ENCODE data around the gene PKMYT1.

PKMYT1 gene

DNA sequence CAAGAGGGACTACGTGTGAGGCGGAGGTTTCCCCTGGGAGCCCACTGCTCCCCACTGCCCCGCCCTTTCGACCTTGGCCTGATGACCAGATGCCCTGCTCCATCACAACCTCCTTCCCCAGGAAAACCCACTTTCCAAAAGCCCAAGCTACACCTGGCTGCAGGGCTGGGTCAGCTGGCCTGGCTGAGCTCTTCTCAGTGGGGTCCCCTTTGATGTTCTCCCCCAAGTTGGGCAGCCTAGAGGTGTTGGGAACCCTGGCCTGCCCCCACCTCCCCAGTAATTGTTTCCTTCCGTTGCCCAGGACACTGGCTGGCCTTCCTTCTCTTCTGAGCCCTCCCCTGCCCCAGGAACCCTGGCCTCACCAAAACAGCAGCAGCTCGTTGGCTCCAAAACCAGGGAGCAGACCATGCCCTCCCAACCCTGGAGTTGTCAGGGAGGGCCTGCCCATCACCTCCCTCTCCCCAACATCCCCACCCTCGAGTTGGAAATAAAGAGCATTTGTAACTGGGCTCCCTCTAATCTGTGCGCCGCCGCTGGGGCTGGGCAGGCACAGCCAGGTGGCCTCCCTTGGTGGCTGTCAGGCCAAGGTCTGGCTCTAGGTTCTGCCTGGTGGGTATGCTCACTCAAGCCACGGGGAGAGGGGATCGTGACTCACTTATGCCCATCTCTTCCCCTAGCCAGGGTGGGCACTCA lies 33.9 kb upstream of the PKMYT1 start:
- WGBS (ENCODE audit: extremely low coverage, insufficient coverage, low lambda C conversion rate): no CpG with 5 or more reads among the region's 12 CpGs
- peaks cover 2% of the 10 kb centered on the region for H3K36me3 ChIP-seq (ENCODE audit: control insufficient read depth, insufficient read depth, low read length)
- no peaks in the 10 kb centered on the region for H3K27me3 ChIP-seq (ENCODE audit: insufficient read depth, low read length, poor library complexity)
- H3K27ac ChIP-seq (ENCODE audit: low read depth, low read length): no peak overlapping the region
- peaks cover 3% of the 10 kb centered on the region for H3K79me1 ChIP-seq (ENCODE audit: low read length)
- DNase-seq: no peak
- H2AK5ac ChIP-seq (ENCODE audit: low read length): no peak overlapping the region
- no peak overlapping the region for H2BK5ac ChIP-seq (ENCODE audit: low read length)
- H4K8ac ChIP-seq (ENCODE audit: low read depth, low read length): no peak overlapping the region
- no peak overlapping the region for H3K9ac ChIP-seq (ENCODE audit: low read length)
- no peak overlapping the region for H3K56ac ChIP-seq (ENCODE audit: low read length)
- no peak overlapping the region for H3K4ac ChIP-seq (ENCODE audit: low read depth, low read length)
- no peaks in the 10 kb centered on the region for H3K4me1 ChIP-seq (ENCODE audit: control insufficient read depth, low read depth, low read length)
- no peak overlapping the region for H3K4me3 ChIP-seq (ENCODE audit: low read length)
- no peak overlapping the region for H4K5ac ChIP-seq (ENCODE audit: low read length)
- H3K23ac ChIP-seq (ENCODE audit: low read length): no peak overlapping the region
- H2BK120ac ChIP-seq (ENCODE audit: low read depth, low read length): no peak overlapping the region
- no peak overlapping the region for H2BK15ac ChIP-seq (replicated peaks; ENCODE audit: low read depth)
- no peak overlapping the region for H3K4me2 ChIP-seq (ENCODE audit: low read length)
- peaks cover 17% of the 10 kb centered on the region for H3K79me2 ChIP-seq (ENCODE audit: control insufficient read depth, insufficient read depth, low read length)
- no peak overlapping the region for H3K18ac ChIP-seq (ENCODE audit: low read length)

DNA sequence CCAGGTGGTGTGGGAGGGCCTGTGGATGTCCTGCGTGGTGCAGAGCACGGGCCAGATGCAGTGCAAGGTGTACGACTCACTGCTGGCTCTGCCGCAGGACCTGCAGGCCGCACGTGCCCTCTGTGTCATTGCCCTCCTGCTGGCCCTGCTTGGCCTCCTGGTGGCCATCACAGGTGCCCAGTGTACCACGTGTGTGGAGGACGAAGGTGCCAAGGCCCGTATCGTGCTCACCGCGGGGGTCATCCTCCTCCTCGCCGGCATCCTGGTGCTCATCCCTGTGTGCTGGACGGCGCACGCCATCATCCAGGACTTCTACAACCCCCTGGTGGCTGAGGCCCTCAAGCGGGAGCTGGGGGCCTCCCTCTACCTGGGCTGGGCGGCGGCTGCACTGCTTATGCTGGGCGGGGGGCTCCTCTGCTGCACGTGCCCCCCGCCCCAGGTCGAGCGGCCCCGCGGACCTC lies 33.3 kb upstream of the PKMYT1 start:
- H3K4ac ChIP-seq (ENCODE audit: low read depth, low read length): no peak overlapping the region
- H3K36me3 ChIP-seq (ENCODE audit: control insufficient read depth, insufficient read depth, low read length): peaks cover 2% of the 10 kb centered on the region
- H3K4me3 ChIP-seq (ENCODE audit: low read length): no peak overlapping the region
- peaks cover 3% of the 10 kb centered on the region for H3K79me1 ChIP-seq (ENCODE audit: low read length)
- H3K79me2 ChIP-seq (ENCODE audit: control insufficient read depth, insufficient read depth, low read length): peaks cover 17% of the 10 kb centered on the region
- DNase-seq: no peak
- no peak overlapping the region for H2BK5ac ChIP-seq (ENCODE audit: low read length)
- no peak overlapping the region for H3K27ac ChIP-seq (ENCODE audit: low read depth, low read length)
- no peak overlapping the region for H3K23ac ChIP-seq (ENCODE audit: low read length)
- H3K27me3 ChIP-seq (ENCODE audit: insufficient read depth, low read length, poor library complexity): no peaks in the 10 kb centered on the region
- H4K8ac ChIP-seq (ENCODE audit: low read depth, low read length): no peak overlapping the region
- H3K9ac ChIP-seq (ENCODE audit: low read length): no peak overlapping the region
- H3K18ac ChIP-seq (ENCODE audit: low read length): no peak overlapping the region
- H3K4me1 ChIP-seq (ENCODE audit: control insufficient read depth, low read depth, low read length): peaks cover 3% of the 10 kb centered on the region
- H3K4me2 ChIP-seq (ENCODE audit: low read length): no peak overlapping the region
- no peak overlapping the region for H2BK15ac ChIP-seq (replicated peaks; ENCODE audit: low read depth)
- H2AK5ac ChIP-seq (ENCODE audit: low read length): no peak overlapping the region
- H3K56ac ChIP-seq (ENCODE audit: low read length): no peak overlapping the region
- H2BK120ac ChIP-seq (ENCODE audit: low read depth, low read length): no peak overlapping the region
- H4K5ac ChIP-seq (ENCODE audit: low read length): no peak overlapping the region
- no CpG with 5 or more reads among the region's 27 CpGs for WGBS (ENCODE audit: extremely low coverage, insufficient coverage, low lambda C conversion rate)

DNA sequence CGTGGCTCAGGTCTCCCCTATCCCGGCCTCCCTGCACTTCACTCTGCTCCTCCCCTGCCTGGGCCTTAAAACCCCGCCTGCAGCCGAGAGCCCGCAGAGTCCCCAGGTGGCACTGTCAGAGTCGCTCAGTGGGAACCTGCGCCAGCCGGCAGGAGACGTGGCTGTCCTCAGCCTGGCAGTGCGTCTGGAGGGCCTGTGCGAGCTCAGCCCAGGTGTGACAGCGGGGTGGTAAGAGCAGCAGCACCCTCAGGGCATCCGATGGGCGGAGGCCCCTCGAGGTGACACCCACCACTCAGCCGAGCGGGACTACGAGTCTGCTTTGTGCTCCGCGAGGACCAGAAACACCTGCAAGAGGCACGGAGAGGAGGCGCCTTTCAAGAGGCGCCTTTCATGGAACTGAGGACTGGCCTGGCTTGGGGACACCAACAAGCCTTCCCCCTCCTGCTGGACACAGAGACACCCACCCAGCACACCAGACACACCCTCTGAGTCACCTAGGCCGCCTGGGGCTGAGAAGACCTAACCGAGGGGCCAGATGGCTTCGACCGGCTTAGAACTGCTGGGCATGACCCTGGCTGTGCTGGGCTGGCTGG lies 32.7 kb upstream of the PKMYT1 start, which contains the start of gene CLDN9:
TSS of gene CLDN9 (plus strand) at position 96 of the 593 bp plus-strand sequence. CDS start at position 536, 440 bp downstream.
- Histone ChIP-seq H3K18ac (ENCODE audit: low read length) (no peak within 1 kb of the TSS), H3K27me3 (ENCODE audit: insufficient read depth, low read length, poor library complexity) (no peaks in the 10 kb centered on the region), H3K79me1 (ENCODE audit: low read length) (peaks cover 3% of the 10 kb centered on the region), H3K27ac (ENCODE audit: low read depth, low read length) (no peak within 1 kb of the TSS), H3K4ac (ENCODE audit: low read depth, low read length) (no peak within 1 kb of the TSS), H3K4me2 (ENCODE audit: low read length) (peak within 1 kb of the TSS; percentile 23), H3K4me3 (ENCODE audit: low read length) (no peak within 1 kb of the TSS), H3K23ac (ENCODE audit: low read length) (no peak within 1 kb of the TSS), H2BK5ac (ENCODE audit: low read length) (no peak within 1 kb of the TSS), H3K36me3 (ENCODE audit: control insufficient read depth, insufficient read depth, low read length) (peaks cover 2% of the 10 kb centered on the region), H3K4me1 (ENCODE audit: control insufficient read depth, low read depth, low read length) (peaks cover 6% of the 10 kb centered on the region), H3K56ac (ENCODE audit: low read length) (peak within 1 kb of the TSS; percentile 58), H2AK5ac (ENCODE audit: low read length) (no peak within 1 kb of the TSS), H4K5ac (ENCODE audit: low read length) (no peak within 1 kb of the TSS), H3K9ac (ENCODE audit: low read length) (no peak within 1 kb of the TSS), H3K79me2 (ENCODE audit: control insufficient read depth, insufficient read depth, low read length) (peaks cover 17% of the 10 kb centered on the region), H4K8ac (ENCODE audit: low read depth, low read length) (no peak within 1 kb of the TSS), H2BK15ac (replicated peaks; ENCODE audit: low read depth) (no peak within 1 kb of the TSS), H2BK120ac (ENCODE audit: low read depth, low read length) (no peak within 1 kb of the TSS)
- peak; percentile 54 for DNase-seq
- no CpG with 5 or more reads among the region's 27 CpGs for WGBS (ENCODE audit: extremely low coverage, insufficient coverage, low lambda C conversion rate)

DNA sequence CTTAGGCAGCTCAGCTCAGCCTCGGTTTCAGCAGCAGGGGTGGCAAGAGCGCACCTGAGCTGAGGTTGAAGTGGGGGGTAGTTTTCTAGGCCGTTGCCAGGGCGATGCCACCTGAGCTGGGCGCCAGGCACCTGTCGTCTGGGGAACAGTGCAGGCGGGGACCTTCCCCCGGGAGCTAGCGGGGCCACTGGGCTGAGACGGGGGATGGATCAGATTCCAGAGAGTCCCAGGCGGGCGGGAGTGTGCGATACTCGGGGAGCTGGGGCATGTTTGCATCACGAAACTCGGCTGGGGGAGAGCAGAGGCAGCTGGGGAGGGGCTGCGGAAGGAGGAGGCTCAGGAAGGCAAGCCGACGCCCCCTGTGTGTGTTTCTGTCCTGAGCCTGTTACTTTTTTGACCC lies 32.0 kb upstream of the PKMYT1 start:
- no peak overlapping the region for H3K18ac ChIP-seq (ENCODE audit: low read length)
- H2BK120ac ChIP-seq (ENCODE audit: low read depth, low read length): no peak overlapping the region
- no peak overlapping the region for H3K9ac ChIP-seq (ENCODE audit: low read length)
- no peak overlapping the region for H3K23ac ChIP-seq (ENCODE audit: low read length)
- peak overlapping the region; percentile 5 for H3K4me2 ChIP-seq (ENCODE audit: low read length)
- peaks cover 2% of the 10 kb centered on the region for H3K36me3 ChIP-seq (ENCODE audit: control insufficient read depth, insufficient read depth, low read length)
- no peak overlapping the region for H2BK15ac ChIP-seq (replicated peaks; ENCODE audit: low read depth)
- H3K4ac ChIP-seq (ENCODE audit: low read depth, low read length): no peak overlapping the region
- peaks cover 12% of the 10 kb centered on the region for H3K4me1 ChIP-seq (ENCODE audit: control insufficient read depth, low read depth, low read length)
- DNase-seq: peak; percentile 37
- H4K5ac ChIP-seq (ENCODE audit: low read length): no peak overlapping the region
- peaks cover 13% of the 10 kb centered on the region for H3K79me2 ChIP-seq (ENCODE audit: control insufficient read depth, insufficient read depth, low read length)
- H4K8ac ChIP-seq (ENCODE audit: low read depth, low read length): no peak overlapping the region
- no peak overlapping the region for H3K4me3 ChIP-seq (ENCODE audit: low read length)
- no peak overlapping the region for H2AK5ac ChIP-seq (ENCODE audit: low read length)
- no peak overlapping the region for H3K27ac ChIP-seq (ENCODE audit: low read depth, low read length)
- H3K56ac ChIP-seq (ENCODE audit: low read length): peak overlapping the region; percentile 58
- peaks cover 3% of the 10 kb centered on the region for H3K79me1 ChIP-seq (ENCODE audit: low read length)
- WGBS (ENCODE audit: extremely low coverage, insufficient coverage, low lambda C conversion rate): no CpG with 5 or more reads among the region's 19 CpGs
- H2BK5ac ChIP-seq (ENCODE audit: low read length): no peak overlapping the region
- no peaks in the 10 kb centered on the region for H3K27me3 ChIP-seq (ENCODE audit: insufficient read depth, low read length, poor library complexity)

DNA sequence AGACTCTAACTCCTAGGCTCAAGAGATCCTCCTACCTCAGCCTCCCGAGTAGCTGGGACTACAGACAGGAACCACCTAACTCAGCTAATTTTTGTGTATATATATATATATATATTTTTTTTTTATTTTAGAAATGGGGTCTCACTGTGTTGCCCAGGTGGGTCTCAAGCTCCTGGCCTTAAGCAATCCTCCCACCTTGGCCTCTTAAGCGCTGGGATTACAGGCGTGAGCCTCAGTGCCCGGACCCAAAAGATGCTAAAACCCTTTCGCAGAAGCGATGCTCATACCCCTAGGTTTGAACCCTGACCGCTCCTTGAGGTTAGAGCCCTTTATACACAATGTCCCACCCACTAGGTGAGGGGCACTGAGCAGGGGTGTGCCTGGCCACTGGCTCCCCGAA lies 30.3 kb upstream of the PKMYT1 start:
- peaks cover 2% of the 10 kb centered on the region for H3K36me3 ChIP-seq (ENCODE audit: control insufficient read depth, insufficient read depth, low read length)
- no peak for DNase-seq
- peak overlapping the region; percentile 2 for H3K56ac ChIP-seq (ENCODE audit: low read length)
- no CpG with 5 or more reads among the region's 8 CpGs for WGBS (ENCODE audit: extremely low coverage, insufficient coverage, low lambda C conversion rate)
- H3K79me1 ChIP-seq (ENCODE audit: low read length): no peaks in the 10 kb centered on the region
- no peak overlapping the region for H3K4me3 ChIP-seq (ENCODE audit: low read length)
- H3K18ac ChIP-seq (ENCODE audit: low read length): no peak overlapping the region
- peaks cover 23% of the 10 kb centered on the region for H3K4me1 ChIP-seq (ENCODE audit: control insufficient read depth, low read depth, low read length)
- H2BK120ac ChIP-seq (ENCODE audit: low read depth, low read length): no peak overlapping the region
- no peaks in the 10 kb centered on the region for H3K27me3 ChIP-seq (ENCODE audit: insufficient read depth, low read length, poor library complexity)
- no peak overlapping the region for H2BK5ac ChIP-seq (ENCODE audit: low read length)
- H4K5ac ChIP-seq (ENCODE audit: low read length): no peak overlapping the region
- H3K23ac ChIP-seq (ENCODE audit: low read length): peak overlapping the region; percentile 85
- H3K27ac ChIP-seq (ENCODE audit: low read depth, low read length): no peak overlapping the region
- H3K4me2 ChIP-seq (ENCODE audit: low read length): no peak overlapping the region
- no peak overlapping the region for H3K4ac ChIP-seq (ENCODE audit: low read depth, low read length)
- no peak overlapping the region for H2AK5ac ChIP-seq (ENCODE audit: low read length)
- no peak overlapping the region for H4K8ac ChIP-seq (ENCODE audit: low read depth, low read length)
- no peaks in the 10 kb centered on the region for H3K79me2 ChIP-seq (ENCODE audit: control insufficient read depth, insufficient read depth, low read length)
- no peak overlapping the region for H3K9ac ChIP-seq (ENCODE audit: low read length)
- no peak overlapping the region for H2BK15ac ChIP-seq (replicated peaks; ENCODE audit: low read depth)

Data from mesendoderm (in vitro differentiated cells).